Activated CD8-positive, alpha-beta memory T cell treated with anti-CD3 and anti-CD28 coated beads for 36 hours (primary cell): ENCODE measurements around the gene EXOC1. TPM values are rescaled to one million over a fixed set of nuclear protein-coding genes. Genes with fewer than 3 reads are reported as not detected.
"Not testable (repeated sequence)": the region's sequence is repeated elsewhere in the genome, so short reads cannot be mapped to it uniquely, and the experiment has no call there.

Experiments used
- CTCF ChIA-PET: fragments of 350-600 bp; sonication (Branson Sonifier 250); formaldehyde crosslinking; loops from one replicate; lab custom pipeline; 2021; ENCODE audit warnings: antibody characterized with exemption; lab: Charles Lee
- POLR2A ChIA-PET: fragments of 350-600 bp; sonication (Branson Sonifier 250); formaldehyde crosslinking; loops from one replicate; lab custom pipeline; 2021; ENCODE audit warnings: antibody characterized with exemption; lab: Charles Lee
- total RNA-seq, 2 experiments: library from RNA; stranded (reverse); gene quantifications; one replicate each; pipeline ENCODE4 v1.2.3, GENCODE V29; 2021

Gene EXOC1
- total RNA-seq, 2 experiments from 2014 or later: 19.9 TPM

- POLR2A ChIA-PET: no interaction called here
- CTCF ChIA-PET: no interaction called here
Observed at GRCh38 chr4:55932511-55932910, 79.1 kb downstream of the EXOC1 start.

GRCh38 chr4:55933611-55934010 is 80.2 kb downstream of the EXOC1 start:
- CTCF ChIA-PET: interaction anchor here (1.4 kb wide), 1 partner anchor 15 kb away, joined by 3 read pairs; no protein-coding TSS in a partner anchor
- POLR2A ChIA-PET: no interaction called here

GRCh38 chr4:55935907-55936306 is 82.5 kb downstream of the EXOC1 start:
- CTCF ChIA-PET, POLR2A ChIA-PET: not testable (repeated sequence)

DNA sequence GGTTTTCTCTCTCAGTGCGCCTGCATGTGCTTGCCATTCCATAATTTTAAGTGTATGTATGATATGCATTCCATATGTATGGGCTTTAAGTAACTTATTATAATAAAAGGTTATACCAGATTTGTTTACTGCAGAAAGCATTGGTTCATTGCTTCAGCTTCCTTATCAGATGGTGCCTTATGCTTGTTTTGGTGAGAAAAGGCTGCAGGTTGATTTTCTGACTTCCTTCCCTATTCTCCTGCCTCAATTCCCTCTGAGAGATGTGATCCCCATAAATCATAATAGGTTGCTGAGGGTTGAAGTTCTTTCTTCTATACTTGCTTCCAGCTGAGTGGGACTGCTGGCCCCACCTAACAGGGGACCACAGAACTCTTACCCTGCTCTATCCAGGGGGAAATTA is 85.0 kb downstream of the EXOC1 start:
- ChIA-PET CTCF (no interaction called here), POLR2A (no interaction called here)

GRCh38 chr4:55939421-55939820 is 86.0 kb downstream of the EXOC1 start:
- CTCF ChIA-PET: no interaction called here
- POLR2A ChIA-PET: no interaction called here

DNA sequence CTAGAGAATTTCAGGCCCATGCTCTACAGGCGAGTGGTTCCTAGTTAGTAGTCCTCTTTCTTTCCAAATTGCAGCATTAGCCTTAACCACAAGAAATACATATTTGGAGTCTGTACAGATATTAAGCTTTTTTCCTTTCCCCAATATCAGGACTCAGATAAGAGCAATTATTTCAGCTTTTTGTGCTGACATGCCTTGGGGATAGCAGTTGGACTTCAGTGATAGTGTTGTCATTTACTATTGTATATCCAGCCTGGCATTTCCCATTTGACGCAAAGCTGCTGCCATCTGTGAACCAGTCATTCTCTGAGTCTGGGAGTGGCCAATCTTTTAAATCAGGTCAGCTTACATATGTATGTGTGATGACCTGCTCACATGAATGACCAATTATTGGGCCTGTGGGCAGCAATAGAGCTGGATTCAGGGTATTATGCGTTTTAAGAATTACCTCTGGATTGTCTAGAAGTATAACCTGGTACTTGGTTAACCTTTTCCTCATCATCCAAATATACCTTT is 88.5 kb downstream of the EXOC1 start:
- ChIA-PET CTCF (interaction anchor here (0.6 kb wide), 1 partner anchor 926 kb away, joined by 3 read pairs; no protein-coding TSS in a partner anchor), POLR2A (no interaction called here)

DNA sequence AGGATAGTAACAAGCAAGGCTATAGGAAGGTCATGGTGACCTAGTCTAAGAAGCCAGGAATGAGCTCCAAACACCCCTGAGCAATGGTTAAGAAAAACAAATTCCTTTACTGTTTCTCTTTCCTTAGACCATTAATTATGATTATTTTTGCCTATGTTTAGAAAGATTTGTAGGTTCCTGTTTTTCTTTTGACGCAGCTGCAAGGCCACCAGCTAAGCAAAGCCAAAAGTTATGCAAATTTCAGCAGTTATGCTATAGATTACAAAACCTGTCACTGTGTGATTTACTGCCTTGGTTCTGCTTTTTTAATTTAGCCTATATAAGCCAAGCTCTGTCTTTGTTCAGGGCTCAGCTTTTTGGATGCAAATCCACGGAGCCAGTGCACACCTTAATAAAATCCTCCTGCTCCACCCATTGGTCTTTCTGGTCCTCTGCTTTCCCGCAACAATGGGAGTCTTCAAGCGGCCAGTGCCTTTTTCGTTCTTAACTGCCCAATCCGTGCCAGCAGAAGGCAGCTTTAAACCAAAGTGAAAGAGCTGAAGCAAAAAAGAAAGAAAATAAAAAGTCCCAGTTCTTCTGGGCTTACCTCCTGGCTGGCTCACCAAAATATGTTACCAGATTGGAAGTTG is 93.9 kb downstream of the EXOC1 start:
- ChIA-PET CTCF (interaction anchor here (1.1 to 1.6 kb wide), 2 partner anchors 105 to 524 kb away, joined by 3 to 5 read pairs; no protein-coding TSS in a partner anchor), POLR2A (no interaction called here)

DNA sequence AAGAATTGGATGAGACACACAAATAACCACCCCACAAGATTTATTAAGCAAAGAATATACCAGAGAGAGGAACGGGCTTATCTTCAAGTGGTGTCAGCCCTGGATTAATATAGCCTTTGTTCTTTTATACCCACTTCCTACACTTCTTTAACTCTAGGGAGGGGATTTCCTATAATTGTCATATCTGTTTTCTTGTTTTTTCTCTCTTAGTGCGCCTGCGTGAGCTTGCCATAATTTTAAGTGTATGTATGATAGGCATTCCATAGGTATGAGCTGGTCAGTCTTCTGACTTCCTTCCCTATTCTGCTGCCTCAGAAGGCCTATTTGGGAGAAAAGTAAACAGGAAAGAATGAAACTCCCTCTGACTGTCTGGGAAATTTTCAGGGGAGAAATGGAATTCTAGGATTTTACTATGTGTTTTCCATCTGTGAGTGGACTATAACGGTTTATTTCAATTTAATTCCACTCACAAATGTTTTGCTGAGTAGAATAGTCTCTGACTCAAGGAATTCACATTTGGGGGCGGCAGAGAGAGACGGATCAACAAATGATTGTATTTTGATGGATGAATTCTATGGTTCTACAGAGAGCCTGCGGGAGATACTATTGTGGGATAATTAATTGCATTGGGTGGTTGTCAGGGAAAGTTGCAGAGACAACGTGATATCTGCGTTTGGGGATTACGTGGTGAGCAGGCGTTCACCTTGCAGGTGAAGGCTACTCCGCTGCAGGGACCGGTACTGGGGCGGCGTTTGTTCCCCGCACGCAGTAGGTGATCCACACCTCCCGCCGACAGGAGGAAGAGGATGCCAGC is 94.7 kb downstream of the EXOC1 start:
- ChIA-PET POLR2A (interaction anchor here (0.6 to 1.0 kb wide), 2 partner anchors 50 to 488 kb away, joined by 3 read pairs; partner anchors contain the start of gene PAICS), CTCF (interaction anchor here (1.0 to 1.6 kb wide), 15 partner anchors 10 to 601 kb away, joined by 3 to 5 read pairs (median 3); partner anchors contain the start of genes AASDH and TMEM165)

- ChIA-PET CTCF (interaction anchor here (0.5 to 1.6 kb wide), 20 partner anchors 9 to 602 kb away, joined by 3 to 5 read pairs (median 3); partner anchors contain the start of genes AASDH and TMEM165), POLR2A (interaction anchor here (0.6 to 1.2 kb wide), 5 partner anchors 25 to 489 kb away, joined by 3 to 14 read pairs (median 3); partner anchors contain the start of genes AASDH and PAICS)
Observed at GRCh38 chr4:55948726-55949481, 95.5 kb downstream of the EXOC1 start, which contains the start of gene CEP135. Gene CEP135 (plus strand): TSS chr4:55948945. CDS start chr4:55952131, 3,186 bp downstream.

GRCh38 chr4:55949482-55949802 is 96.0 kb downstream of the EXOC1 start:
- ChIA-PET CTCF (interaction anchor here (0.5 to 1.3 kb wide), 11 partner anchors 8 to 603 kb away, joined by 3 to 5 read pairs (median 3); partner anchors contain the start of genes AASDH and TMEM165), POLR2A (interaction anchor here (0.7 to 1.2 kb wide), 3 partner anchors 26 to 488 kb away, joined by 3 to 14 read pairs (median 4); partner anchors contain the start of gene AASDH)

- CTCF ChIA-PET: no interaction called here
Observed at GRCh38 chr4:55951191-55951922, 97.9 kb downstream of the EXOC1 start.

More at GRCh38 chr4:55951191-55951922, 97.9 kb downstream of the EXOC1 start:
- POLR2A ChIA-PET: no interaction called here

Other genes with a start within 250 kb of the EXOC1 start
- under 1 TPM in 1 of 2 experiments, not detected in 1; 0.23 TPM for gene NMU, start 217.3 kb upstream of the EXOC1 start, total RNA-seq
- not detected for gene EXOC1L, start 33.9 kb upstream of the EXOC1 start, total RNA-seq
- gene CEP135, start 95.3 kb downstream of the EXOC1 start, total RNA-seq: 10 to 100 TPM; 13.0 to 13.4 TPM